Measurements from ENCODE around the gene MAPK11.

Gene MAPK11

GRCh38 chr22:50300620-50301257 lies 30.6 kb upstream of the MAPK11 start:
- no peak for TF ChIP-seq CTCF (IDR thresholded peaks at IDR 0.05; ENCODE audit: low read depth, low read length, missing control alignments)
- no peak overlapping the region for H3K4me3 ChIP-seq (ENCODE audit: low read depth, low read length)

GRCh38 chr22:50299785-50300619 lies 29.8 kb upstream of the MAPK11 start:
- TF ChIP-seq CTCF (IDR thresholded peaks at IDR 0.05; ENCODE audit: low read depth, low read length, missing control alignments): no peak
- H3K4me3 ChIP-seq (ENCODE audit: low read depth, low read length): no peak overlapping the region
- no peak for DNase-seq (ENCODE audit: low read depth)

More at GRCh38 chr22:50300620-50301257, 30.6 kb upstream of the MAPK11 start:
- no peak for DNase-seq (ENCODE audit: low read depth)

- no peak for TF ChIP-seq CTCF (IDR thresholded peaks at IDR 0.05; ENCODE audit: low read depth, low read length, missing control alignments)
- DNase-seq (ENCODE audit: low read depth): no peak
- no peak overlapping the region for H3K4me3 ChIP-seq (ENCODE audit: low read depth, low read length)
Observed at GRCh38 chr22:50298937-50299784, 29.0 kb upstream of the MAPK11 start.

GRCh38 chr22:50298266-50298637 lies 28.1 kb upstream of the MAPK11 start:
- no peak for DNase-seq (ENCODE audit: low read depth)
- TF ChIP-seq CTCF (IDR thresholded peaks at IDR 0.05; ENCODE audit: low read depth, low read length, missing control alignments): no peak
- no peak overlapping the region for H3K4me3 ChIP-seq (ENCODE audit: low read depth, low read length)

- TF ChIP-seq CTCF (IDR thresholded peaks at IDR 0.05; ENCODE audit: low read depth, low read length, missing control alignments): no peak
- H3K4me3 ChIP-seq (ENCODE audit: low read depth, low read length): no peak overlapping the region
- DNase-seq (ENCODE audit: low read depth): no peak
Observed at GRCh38 chr22:50297510-50298265, 27.5 kb upstream of the MAPK11 start.
